ENCODE data around the gene AP1B1.

The AP1B1 gene

DNA sequence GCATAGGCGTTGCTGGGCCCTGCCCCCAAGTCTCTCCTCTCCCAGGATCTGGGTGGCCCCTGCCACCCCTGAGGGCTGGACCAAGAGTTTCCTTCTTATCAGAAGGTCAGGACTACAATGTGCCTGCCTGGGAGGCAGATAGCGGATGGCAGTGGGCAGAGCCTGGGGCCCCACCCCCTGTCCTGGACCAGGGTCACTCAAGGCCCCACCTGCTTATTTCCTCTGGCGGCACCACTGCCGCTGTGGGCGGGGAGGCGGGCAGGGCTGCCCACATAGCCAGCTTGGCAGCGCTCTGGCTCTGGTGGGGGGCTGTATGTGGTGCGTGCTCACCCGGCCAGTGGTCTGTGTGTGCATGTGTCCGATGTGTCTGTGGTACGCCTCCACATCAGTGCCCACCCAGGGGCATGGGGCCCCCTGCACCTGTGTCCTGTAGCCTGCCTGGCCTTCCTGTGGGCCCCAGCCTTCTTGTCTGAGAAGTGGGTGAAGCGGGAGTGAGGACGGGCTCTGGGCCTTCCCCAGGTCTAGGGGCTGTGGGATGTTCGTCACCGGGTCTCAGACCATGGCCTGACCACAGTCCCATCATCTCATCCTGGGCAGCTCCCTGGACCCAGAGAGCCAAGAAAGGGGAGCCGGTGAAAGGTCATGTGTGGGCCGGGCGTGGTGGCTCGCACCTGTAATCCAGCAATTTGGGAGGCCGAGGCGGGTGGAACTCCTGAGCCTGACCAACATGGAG, 78.9 kb downstream of the AP1B1 start:
- H3K4me3 Mint-ChIP-seq, result peak overlapping the region; percentile 25 to 57
- no peak overlapping the region for H3K27ac Mint-ChIP-seq
- DNase-seq, result no peak
- no peaks in the 10 kb centered on the region for H3K9me3 Mint-ChIP-seq
- peaks cover 11% of the 10 kb centered on the region for H3K36me3 Mint-ChIP-seq (ENCODE audit: insufficient read depth)
- ATAC-seq (replicated peaks), result no peak
- peaks cover 26 to 39% of the 10 kb centered on the region in 2 donors for H3K4me1 Mint-ChIP-seq (ENCODE audit: low read depth in 2 of 2)
- peaks cover 44 to 48% of the 10 kb centered on the region in 2 donors for H3K27me3 Mint-ChIP-seq

DNA sequence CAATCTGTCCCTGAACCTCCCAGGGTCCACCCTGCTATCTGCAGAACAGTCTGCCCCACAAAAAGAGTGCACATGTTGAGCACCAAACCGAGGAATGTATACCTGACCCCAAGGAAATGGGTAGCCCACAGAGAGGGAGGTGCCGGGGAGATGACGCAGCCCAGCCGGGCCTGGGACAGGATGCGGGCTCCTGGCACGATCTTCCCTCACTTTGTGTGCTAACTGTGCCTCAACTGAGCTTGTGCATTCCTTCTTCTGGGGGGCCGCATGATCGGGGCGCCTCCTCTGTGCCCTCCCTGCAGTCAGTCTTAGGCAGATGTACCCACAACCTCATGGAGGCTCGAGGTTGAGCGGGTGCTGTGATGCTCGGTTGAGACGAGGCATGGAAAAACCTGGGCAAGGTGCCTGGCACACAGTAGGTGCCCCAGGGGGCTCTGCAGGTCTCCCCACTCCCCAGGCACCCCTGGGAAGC, 79.5 kb downstream of the AP1B1 start:
- H3K9me3 Mint-ChIP-seq, result no peaks in the 10 kb centered on the region
- H3K27ac Mint-ChIP-seq, result no peak overlapping the region
- H3K36me3 Mint-ChIP-seq (ENCODE audit: insufficient read depth), result peaks cover 11% of the 10 kb centered on the region
- ATAC-seq (replicated peaks) (peak; percentile 71), DNase-seq (peak; percentile 31 to 45 (median 38))
- H3K4me1 Mint-ChIP-seq (ENCODE audit: low read depth in 2 of 2), result peaks cover 19 to 32% of the 10 kb centered on the region in 2 donors
- peaks cover 39 to 42% of the 10 kb centered on the region in 2 donors for H3K27me3 Mint-ChIP-seq
- peak overlapping the region; percentile 34 to 57 for H3K4me3 Mint-ChIP-seq

DNA sequence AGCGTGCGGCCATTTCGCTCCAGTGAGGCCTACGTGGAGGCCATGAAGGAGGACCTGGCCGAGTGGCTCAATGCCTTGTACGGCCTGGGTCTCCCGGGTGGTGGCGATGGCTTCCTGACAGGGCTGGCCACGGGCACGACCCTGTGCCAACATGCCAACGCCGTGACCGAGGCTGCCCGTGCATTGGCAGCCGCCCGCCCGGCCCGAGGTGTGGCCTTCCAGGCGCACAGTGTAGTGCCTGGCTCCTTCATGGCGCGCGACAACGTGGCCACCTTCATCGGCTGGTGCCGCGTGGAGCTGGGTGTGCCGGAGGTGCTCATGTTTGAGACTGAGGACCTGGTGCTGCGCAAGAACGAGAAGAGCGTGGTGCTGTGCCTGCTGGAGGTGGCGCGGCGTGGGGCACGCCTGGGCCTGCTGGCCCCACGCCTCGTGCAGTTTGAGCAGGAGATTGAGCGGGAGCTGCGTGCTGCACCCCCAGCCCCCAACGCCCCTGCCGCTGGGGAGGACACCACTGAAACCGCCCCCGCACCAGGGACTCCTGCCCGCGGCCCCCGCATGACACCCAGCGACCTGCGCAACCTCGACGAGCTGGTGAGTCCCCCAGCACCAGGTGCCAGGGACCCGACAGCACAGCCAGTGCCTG, 80.1 kb downstream of the AP1B1 start:
- Mint-ChIP-seq H3K9me3 (no peaks in the 10 kb centered on the region), H3K27ac (no peak overlapping the region), H3K4me3 (peak overlapping the region; percentile 34 to 82), H3K36me3 (ENCODE audit: insufficient read depth) (peaks cover 8% of the 10 kb centered on the region), H3K27me3 (peaks cover 34 to 36% of the 10 kb centered on the region in 2 donors), H3K4me1 (ENCODE audit: low read depth in 2 of 2) (peaks cover 15 to 27% of the 10 kb centered on the region in 2 donors)
- ATAC-seq (replicated peaks) (no peak), DNase-seq (no peak)

DNA sequence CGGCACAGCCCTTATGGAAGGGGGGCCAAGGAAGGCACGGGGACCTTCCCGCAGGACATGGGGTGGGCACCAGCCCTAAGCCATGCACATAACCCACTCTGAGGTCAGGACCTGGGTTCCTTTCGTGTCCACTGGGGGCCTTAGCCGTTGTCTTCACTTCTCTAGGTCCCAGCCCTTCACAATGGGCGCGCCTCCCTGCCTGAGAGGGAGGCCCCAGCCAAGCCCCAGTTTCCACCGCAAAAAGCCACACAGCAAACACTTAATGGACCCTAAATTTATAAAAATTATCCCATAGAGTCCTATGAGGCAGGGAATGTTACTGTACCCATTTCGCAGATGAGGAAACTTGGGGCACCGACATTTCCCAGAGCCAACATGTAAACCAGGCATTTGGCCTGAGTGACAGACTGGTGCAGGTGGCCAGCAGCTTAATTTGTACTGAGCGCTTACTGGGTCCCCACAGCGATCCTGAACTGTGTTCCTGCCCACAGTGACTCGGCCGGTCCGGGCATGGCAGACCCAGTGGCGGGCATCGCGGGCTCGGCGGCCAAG, 80.7 kb downstream of the AP1B1 start:
- H3K4me3 Mint-ChIP-seq, result peak overlapping the region; percentile 79 to 82
- H3K36me3 Mint-ChIP-seq (ENCODE audit: insufficient read depth), result peaks cover 8% of the 10 kb centered on the region
- no peaks in the 10 kb centered on the region for H3K9me3 Mint-ChIP-seq
- ATAC-seq (replicated peaks) (no peak), DNase-seq (no peak)
- peaks cover 15 to 25% of the 10 kb centered on the region in 2 donors for H3K4me1 Mint-ChIP-seq (ENCODE audit: low read depth in 2 of 2)
- peaks cover 28 to 30% of the 10 kb centered on the region in 2 donors for H3K27me3 Mint-ChIP-seq
- peak overlapping the region in 1 of 2 donors; percentile 28 for H3K27ac Mint-ChIP-seq

DNA sequence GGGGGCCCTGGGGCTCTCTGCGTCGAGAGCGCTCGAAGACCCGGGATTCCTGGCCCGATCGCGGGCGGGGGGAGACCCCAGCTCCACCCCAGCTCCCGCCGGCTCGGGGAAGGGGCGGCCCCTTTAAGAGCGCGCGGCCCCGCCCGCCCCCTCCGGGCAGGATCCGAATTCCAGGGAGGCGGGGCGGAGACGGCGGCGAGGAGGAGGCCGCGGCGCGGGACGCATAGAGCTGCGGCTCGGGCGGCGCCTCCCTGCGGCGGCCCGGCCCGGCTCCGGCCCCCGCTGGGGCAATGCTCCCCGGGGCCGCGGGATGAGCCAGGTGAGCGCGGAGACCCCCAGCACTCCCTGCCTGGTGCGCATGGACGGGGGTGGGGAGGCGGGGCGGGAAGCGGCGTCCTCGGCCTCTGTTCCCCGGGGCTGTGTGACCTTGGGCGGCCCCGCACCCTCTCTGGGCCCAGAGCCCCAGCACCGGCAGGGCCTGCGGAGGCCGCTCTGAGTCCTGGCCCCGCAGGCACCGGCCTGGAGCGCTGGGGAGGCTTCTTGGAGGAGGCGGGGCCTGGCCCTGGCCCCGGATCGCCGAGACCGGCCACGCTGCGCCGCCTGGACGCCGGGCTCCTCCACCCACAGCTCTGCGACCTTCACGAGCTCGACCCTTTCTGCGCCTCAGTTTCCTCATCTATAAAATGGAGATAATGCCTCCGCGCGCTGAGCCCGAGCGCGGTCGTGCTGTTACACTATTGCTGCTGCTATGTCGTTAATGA, 81.4 kb downstream of the AP1B1 start:
- H3K4me3 Mint-ChIP-seq, result peak overlapping the region; percentile 83 to 86
- peak in 1 of 3 experiments; percentile 18 for DNase-seq
- H3K4me1 Mint-ChIP-seq (ENCODE audit: low read depth in 2 of 2), result peaks cover 15 to 25% of the 10 kb centered on the region in 2 donors
- H3K27me3 Mint-ChIP-seq, result peaks cover 21 to 23% of the 10 kb centered on the region in 2 donors
- H3K36me3 Mint-ChIP-seq (ENCODE audit: insufficient read depth), result peaks cover 11% of the 10 kb centered on the region
- peak overlapping the region in 1 of 2 donors; percentile 28 for H3K27ac Mint-ChIP-seq
- H3K9me3 Mint-ChIP-seq, result no peaks in the 10 kb centered on the region
- ATAC-seq (replicated peaks), result peak; percentile 37

DNA sequence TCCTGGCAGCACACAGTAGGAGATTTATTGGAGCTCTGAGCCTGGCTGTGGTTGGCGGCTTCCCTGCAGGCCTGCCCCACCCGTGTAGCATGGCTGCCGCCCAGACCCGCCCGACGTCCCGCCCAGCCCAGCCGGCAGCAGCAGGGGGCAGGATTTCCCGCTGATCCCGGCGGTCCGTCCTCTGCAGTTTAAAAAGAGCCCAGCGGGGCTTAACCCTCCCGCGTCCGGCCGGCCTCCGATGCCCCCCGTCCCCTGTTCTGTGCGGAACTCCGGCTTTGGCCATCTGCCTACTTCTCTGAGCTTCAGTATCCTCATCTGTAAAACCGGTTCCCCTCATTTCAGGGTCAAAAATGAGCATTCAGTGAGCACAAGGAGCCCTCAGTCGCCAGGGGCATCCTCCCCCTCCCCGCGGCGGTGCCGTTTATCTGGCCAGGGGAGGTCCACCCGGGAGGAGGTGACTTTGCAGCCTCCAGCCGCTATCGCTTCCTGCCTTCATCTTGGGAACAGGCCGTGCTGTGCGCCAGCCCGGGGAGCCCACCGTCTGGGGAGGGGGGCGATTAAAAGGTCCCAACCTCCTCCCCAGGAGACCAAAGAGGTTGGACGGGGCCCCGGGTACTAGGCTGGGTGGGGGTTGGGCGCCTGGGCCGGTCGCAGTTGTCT, 82.1 kb downstream of the AP1B1 start, which contains the start of gene GAS2L1:
Gene GAS2L1 (plus strand): TSS at position 476 of the 660 bp plus-strand sequence. CDS start 1,456 bp downstream, outside the sequence.
- Mint-ChIP-seq H3K27ac (peak within 1 kb of the TSS in 1 of 2 donors; percentile 38), H3K4me1 (ENCODE audit: low read depth in 2 of 2) (peaks cover 16 to 26% of the 10 kb centered on the region in 2 donors), H3K27me3 (peaks cover 19 to 21% of the 10 kb centered on the region in 2 donors), H3K36me3 (ENCODE audit: insufficient read depth) (peaks cover 15% of the 10 kb centered on the region), H3K9me3 (no peaks in the 10 kb centered on the region), H3K4me3 (peak within 1 kb of the TSS; percentile 83 to 86)
- peak in 2 of 3 experiments; percentile 26 to 38 for DNase-seq
- peak; percentile 53 for ATAC-seq (replicated peaks)

DNA sequence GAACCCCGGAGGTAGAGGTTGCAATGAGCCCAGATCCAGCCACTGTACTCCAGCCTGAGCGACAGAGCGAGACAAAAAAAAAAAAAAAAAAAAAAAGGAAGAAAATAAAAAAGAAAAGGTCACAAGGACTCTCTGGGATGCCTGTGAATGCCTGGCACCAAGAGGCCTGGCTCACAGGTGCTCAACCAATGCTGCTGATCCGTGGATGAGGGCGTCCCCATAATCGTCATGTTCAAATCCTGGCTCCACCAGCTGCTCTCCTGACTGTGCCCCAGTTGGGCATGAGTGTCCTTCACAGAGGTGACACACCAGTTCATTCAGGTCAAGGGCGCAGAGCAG, 82.6 kb downstream of the AP1B1 start:
- peak overlapping the region in 1 of 2 donors; percentile 38 for H3K27ac Mint-ChIP-seq
- H3K36me3 Mint-ChIP-seq (ENCODE audit: insufficient read depth), result peaks cover 20% of the 10 kb centered on the region
- ATAC-seq (replicated peaks), result no peak
- H3K27me3 Mint-ChIP-seq, result peaks cover 19 to 21% of the 10 kb centered on the region in 2 donors
- no peaks in the 10 kb centered on the region for H3K9me3 Mint-ChIP-seq
- peak overlapping the region; percentile 83 to 86 for H3K4me3 Mint-ChIP-seq
- no peak for DNase-seq
- H3K4me1 Mint-ChIP-seq (ENCODE audit: low read depth in 2 of 2), result peaks cover 21 to 23% of the 10 kb centered on the region in 2 donors

DNA sequence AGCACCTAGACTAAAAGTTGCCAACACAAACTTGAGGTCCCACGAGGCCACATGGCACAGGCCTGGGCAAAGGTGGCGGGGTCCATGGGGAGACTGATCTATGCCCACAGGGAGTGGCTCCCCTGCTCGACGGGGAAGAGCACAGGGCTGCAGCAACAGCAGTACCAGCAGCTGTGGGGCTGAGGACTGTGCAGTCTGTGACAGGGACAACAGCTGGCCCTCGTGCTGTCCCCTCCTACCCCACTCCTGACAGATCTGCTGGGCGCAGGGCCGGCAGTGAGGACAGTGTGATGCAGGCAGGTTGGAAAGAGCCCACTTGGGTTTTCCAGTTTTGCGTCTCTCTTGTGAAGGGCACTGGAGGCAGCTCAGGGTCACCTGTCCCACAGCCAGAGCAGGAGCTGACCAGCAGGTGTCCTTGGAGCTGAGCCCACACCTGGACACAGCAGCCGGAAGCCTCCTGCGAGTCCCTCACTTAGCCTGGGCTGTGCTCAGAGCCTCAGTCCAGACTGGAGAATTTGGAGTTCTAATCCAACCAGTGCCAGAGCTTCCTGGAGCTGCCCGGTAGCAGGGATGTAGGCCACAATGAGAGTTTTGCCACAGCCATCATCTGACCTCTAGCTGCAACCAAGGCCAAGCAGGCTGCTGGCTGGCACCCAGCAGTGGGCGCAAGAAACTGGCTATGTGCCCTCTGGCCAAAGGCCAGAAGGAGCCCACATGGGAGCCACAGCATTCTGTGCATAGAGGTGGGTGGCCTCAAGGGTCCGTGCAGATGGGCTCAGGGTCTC, 85.5 kb downstream of the AP1B1 start:
- Mint-ChIP-seq H3K36me3 (ENCODE audit: insufficient read depth) (peaks cover 50% of the 10 kb centered on the region), H3K27me3 (peaks cover 19 to 21% of the 10 kb centered on the region in 2 donors), H3K4me3 (no peak overlapping the region), H3K4me1 (ENCODE audit: low read depth in 2 of 2) (peaks cover 15 to 20% of the 10 kb centered on the region in 2 donors), H3K9me3 (no peaks in the 10 kb centered on the region), H3K27ac (no peak overlapping the region)
- ATAC-seq (replicated peaks) (no peak), DNase-seq (no peak)

DNA sequence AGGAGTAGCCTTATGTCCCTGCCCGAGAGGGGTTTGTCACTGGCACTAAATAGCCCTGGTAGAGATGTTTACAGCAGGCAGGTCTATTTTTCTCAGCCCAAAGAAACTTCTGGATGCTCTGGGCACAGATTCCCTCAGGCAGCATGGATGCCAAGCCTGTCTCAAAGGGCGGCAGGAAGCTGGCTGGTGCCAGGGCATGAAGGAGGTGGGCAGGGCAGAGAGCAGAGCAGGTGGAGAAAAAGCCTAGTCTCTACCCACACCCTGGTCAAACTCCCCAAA, 86.0 kb downstream of the AP1B1 start:
- DNase-seq (no peak), ATAC-seq (replicated peaks) (no peak)
- Mint-ChIP-seq H3K9me3 (no peaks in the 10 kb centered on the region), H3K27ac (no peak overlapping the region), H3K4me3 (no peak overlapping the region), H3K36me3 (ENCODE audit: insufficient read depth) (peaks cover 55% of the 10 kb centered on the region), H3K27me3 (peaks cover 19 to 21% of the 10 kb centered on the region in 2 donors), H3K4me1 (ENCODE audit: low read depth in 2 of 2) (peaks cover 15 to 19% of the 10 kb centered on the region in 2 donors)

DNA sequence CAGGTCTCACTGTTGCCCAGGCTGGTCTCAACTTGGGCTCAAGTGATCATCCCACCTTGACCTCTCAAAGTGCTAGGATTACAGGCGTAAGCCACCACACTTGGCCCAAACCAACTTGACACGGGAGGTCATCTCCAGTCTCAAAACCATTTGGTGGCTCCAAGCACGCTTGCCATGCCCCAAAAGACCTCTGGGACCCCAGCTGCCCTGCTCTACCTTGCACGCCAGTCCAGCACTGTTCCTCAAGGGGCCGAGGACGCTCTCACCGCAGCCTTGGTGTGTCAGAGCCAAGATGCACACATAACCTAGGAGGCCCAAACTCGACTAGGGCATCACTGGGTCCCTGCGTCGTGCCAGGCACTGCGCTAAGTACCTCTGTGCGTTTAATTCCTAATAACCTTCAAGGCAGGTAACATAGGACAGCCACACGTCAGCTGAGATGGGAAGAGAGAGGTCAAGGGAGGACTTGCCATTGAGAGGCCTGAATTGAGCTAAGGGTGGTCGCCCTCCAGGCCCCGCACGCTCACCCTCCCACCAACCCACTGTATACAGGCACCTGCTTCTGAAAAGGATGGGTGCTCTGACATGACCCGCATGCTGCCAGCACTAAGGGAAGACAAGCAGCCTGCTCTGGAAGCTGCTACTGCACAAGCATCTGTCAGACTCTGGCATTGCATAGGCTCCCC, 86.5 kb downstream of the AP1B1 start:
- peaks cover 14 to 19% of the 10 kb centered on the region in 2 donors for H3K4me1 Mint-ChIP-seq (ENCODE audit: low read depth in 2 of 2)
- DNase-seq, result no peak
- H3K36me3 Mint-ChIP-seq (ENCODE audit: insufficient read depth), result peaks cover 60% of the 10 kb centered on the region
- no peak overlapping the region for H3K4me3 Mint-ChIP-seq
- H3K9me3 Mint-ChIP-seq, result no peaks in the 10 kb centered on the region
- no peak for ATAC-seq (replicated peaks)
- H3K27me3 Mint-ChIP-seq, result peaks cover 19 to 21% of the 10 kb centered on the region in 2 donors
- peak overlapping the region; percentile 21 to 80 for H3K27ac Mint-ChIP-seq

DNA sequence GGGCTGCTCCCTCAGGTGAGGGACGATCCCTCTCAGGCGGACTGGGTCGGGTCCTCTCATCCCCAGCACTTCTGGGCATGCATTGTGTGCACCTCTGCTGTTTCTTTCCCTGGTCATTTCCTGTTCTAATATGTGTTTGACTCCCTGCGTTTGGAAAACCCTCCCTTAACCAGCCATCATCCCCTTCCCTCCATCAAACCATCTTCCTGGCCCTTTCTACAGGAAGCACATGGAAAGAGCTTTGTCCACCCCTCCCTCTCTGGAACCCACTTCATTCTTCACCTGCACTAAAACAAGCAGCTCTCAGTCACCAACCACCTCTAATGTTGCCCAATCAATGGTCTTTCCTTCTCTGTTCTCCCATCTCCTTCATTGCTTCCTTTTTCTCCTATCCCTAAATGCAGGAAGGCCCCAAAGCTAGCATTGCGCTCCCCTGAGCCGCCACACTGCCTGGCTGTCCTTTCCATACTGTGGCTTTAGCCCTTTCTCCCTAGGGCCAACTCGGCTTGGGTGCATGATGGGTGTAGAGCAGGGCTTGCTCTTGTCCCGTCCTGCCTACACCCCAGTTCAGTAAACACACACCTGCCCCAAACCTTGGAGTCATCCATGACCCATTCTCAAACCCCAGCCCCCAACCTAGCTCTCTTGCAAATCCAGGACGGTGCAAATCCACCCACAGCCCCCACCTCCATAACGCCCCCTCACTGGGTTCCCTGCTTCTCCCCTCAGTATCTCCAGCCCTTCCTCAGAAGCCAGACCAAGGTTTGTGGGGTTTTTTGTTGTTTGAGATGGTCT, 87.4 kb downstream of the AP1B1 start:
- H3K9me3 Mint-ChIP-seq, result no peaks in the 10 kb centered on the region
- H3K36me3 Mint-ChIP-seq (ENCODE audit: insufficient read depth), result peaks cover 68% of the 10 kb centered on the region
- DNase-seq, result no peak
- H3K27ac Mint-ChIP-seq, result peak overlapping the region; percentile 21 to 80
- ATAC-seq (replicated peaks), result peak; percentile 16
- peaks cover 14 to 16% of the 10 kb centered on the region in 2 donors for H3K27me3 Mint-ChIP-seq
- H3K4me1 Mint-ChIP-seq (ENCODE audit: low read depth in 2 of 2), result peaks cover 10 to 13% of the 10 kb centered on the region in 2 donors
- H3K4me3 Mint-ChIP-seq, result peak overlapping the region in 1 of 2 donors; percentile 1
